Activated CD8-positive, alpha-beta memory T cell treated with anti-CD3 and anti-CD28 coated beads for 24 hours (primary cell): ENCODE measurements around the gene TENM4.

Experiments used
- DNase-seq: peaks from one replicate; pipeline ENCODE4 v3.0.0-alpha.2; 2020

The TENM4 gene

GRCh38 chr11:78714539-78714938 is 726.3 kb downstream of the TENM4 start:
- DNase-seq = no peak

DNA sequence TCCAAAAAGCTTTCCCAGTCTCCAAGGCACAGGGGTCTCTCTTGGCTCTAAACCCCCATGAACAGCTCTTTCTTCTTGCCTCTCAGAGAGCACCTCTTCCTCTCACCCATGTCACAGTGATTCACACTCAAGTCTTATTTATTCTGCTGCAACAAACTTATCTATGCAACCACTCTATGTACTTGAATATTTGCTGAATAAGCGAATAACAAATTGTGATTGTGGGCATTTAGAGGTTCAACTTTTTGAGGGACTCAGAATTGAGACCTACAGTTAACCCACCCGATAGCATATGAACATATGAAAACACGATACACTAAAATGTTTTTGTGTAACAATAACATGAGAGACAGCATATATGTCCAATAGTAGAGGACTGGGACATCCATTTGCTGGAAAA is 729.1 kb downstream of the TENM4 start:
- DNase-seq = no peak

DNA sequence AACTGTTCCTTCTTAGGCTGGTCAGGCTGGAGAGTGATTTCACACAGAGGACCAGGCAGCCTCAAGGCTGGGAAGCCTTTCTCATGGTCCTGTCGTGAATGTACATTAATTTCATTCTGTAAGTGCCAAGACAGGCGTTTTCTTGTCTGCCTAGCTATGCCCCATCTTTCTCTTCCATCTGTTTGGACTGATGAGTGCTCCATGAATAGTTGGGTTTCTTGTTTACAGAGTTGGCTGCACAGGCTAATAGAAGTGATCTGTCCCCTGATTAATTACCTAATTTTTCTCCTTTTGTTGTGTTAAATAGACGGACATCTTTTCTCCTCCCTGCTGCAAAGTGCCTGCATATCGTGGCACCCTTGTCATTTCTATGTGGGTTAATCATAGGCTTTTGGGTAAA is 730.4 kb downstream of the TENM4 start:
- no peak for DNase-seq

DNA sequence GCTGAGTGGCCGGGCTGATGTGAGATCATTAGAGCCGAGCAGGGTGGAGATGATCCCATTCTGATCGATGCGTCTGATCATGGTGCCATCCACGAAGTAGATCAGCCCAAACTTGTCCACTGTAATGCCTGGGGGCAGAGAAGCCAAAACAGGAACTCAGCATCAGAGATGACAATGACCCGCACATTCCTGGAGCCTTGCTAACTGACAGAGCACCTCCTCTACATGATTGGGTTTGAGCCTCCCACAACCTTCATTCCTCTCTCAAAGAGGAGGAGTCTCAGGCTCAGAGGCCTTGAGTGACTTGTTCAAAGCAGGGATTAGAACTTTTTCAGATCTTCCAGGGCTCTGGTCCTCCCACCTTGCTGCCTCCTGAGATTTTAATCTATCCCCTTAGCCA is 732.4 kb downstream of the TENM4 start:
- DNase-seq = no peak

DNA sequence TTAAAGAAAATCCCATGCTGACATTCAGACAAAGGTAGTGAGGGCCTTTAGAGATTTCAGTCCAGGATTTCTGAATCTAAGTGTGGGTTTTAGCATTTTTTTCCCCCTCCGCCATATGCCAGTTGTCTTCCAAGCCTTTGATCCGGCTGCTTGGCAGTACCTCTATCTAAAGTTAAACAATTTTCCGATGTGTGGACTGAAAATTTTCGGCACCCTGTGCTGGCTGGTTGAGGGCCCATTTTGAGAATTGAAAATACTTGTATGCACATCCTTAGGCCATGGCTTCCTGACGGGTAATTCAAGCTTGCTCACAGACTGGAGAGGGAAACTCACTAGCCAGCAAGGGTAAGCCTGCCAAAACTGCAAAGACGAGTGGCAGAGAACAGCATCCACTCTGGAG is 734.3 kb downstream of the TENM4 start:
- no peak for DNase-seq

DNA sequence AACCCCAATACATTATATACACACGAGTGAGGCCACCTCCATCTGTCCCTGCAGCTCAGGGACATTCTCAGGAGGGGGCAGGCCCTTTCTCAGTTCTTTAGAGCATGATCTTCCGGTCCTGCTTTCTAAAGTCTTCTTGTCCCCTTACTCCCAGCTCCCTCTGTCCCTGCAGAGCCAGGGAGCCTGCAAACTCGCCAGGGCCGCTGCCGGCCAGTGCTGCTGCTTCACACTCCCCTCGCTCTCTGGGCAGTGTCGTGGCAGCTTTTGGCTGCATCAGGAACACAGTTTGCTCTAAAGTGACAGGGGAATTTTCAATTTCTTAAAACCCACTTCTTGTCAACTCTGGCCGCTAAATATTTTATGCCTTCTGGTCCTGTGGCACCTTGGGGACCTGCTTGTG is 736.0 kb downstream of the TENM4 start:
- DNase-seq = no peak

GRCh38 chr11:78699609-78700135 is 741.2 kb downstream of the TENM4 start:
- DNase-seq = no peak

GRCh38 chr11:78698612-78699011 is 742.2 kb downstream of the TENM4 start:
- DNase-seq = no peak

DNA sequence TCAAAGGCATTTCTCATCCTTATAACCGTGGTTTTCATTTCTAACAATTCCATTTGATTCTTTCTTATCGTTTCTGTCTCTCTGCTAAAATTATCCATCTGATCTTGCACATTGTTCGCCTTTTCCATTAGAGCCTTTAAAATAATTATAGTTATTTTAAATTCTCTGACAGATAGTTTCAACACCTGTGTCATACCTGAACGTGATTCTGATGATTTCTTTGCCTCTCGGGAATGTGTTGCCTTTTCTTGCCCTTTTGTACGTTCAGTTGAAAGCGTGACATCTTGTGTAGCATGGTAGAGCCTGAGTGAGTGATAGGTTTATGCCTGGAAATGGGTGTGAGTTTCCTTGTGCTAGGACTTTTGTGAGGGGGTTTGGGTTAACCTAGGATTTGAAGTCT is 744.7 kb downstream of the TENM4 start:
- DNase-seq = no peak

- DNase-seq = no peak
Measured at GRCh38 chr11:78694152-78694551, 746.7 kb downstream of the TENM4 start.

GRCh38 chr11:78691215-78691614 is 749.6 kb downstream of the TENM4 start:
- DNase-seq = no peak

GRCh38 chr11:78690352-78690987 is 750.4 kb downstream of the TENM4 start:
- DNase-seq = no peak

- no peak for DNase-seq
Measured at GRCh38 chr11:78689585-78690153, 751.2 kb downstream of the TENM4 start.

- no peak for DNase-seq
Measured at GRCh38 chr11:78689101-78689500, 751.7 kb downstream of the TENM4 start.

DNA sequence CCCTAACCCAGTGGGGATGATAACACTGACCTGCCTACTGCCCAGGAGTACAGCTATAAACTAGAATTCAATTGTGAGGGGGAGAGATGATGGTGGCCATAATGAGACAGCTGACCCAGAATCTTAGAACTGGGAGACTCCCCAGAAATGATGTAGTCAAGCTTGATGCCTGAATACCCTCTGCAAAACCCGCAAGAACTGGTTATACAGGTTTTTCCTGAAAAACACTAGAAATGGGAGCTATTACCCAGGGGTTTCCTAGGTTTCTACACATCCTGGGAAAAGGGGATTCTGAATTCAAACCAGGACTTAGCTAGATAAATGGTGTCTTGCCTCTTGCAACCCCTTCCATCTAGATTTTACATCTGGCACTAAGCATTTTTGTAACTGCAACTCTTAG is 752.4 kb downstream of the TENM4 start:
- DNase-seq = no peak

DNA sequence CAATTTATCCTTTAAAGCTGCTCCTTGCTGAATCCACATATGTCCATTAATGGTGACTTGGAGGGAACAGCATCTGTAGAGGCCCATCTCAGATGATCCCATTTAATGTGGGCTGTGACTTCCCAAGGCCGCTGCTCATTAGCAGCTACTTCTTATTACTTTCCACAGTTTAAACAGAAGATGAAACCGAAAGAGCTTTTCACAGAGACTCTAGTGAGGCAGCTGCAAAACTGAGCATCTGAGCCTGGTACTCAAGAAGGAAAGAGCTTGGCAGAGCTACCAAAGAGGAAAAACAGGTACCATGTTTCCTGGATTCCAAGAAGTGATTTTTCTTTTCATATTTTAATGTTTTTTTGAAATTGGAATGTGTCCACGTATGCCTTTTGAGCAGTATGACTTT is 755.7 kb downstream of the TENM4 start:
- DNase-seq = no peak

DNA sequence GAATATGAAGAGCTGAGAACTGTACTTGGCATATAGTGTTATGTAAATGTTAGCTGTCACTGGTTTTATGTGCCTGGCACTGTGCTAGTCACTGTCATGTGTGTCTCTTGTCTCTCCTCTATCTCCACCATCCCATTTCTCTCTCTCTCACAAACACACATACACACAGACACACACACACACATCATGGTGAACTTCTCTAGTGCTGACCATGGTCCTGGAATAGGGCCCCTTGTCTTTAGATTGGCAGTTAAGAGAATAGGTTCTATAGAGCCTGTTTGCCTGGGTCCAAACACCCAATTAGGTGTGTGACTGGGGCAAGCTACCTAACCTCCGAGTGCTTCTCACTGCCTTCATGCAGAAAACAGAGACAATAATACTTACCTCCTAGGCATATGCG is 756.5 kb downstream of the TENM4 start:
- no peak for DNase-seq

DNA sequence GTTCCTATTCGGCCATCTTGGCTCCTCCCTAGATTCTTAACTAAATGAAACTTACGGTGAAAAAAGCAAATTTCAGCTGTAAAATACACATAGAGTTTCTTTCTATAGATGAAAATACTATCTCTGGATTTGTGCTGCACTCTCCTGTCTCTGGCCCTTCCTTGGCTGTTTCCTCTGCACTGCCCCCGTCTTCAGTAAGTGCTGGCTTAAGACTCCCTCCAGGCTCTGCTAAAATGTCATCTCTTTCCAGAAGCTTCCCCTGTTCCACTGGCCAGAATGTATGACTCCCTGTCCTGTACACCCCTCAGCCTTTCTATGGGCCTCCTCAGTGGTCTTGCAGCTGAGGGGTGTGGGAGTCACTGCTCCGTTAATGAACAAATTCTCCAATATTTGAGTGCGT is 757.1 kb downstream of the TENM4 start:
- DNase-seq = no peak

DNA sequence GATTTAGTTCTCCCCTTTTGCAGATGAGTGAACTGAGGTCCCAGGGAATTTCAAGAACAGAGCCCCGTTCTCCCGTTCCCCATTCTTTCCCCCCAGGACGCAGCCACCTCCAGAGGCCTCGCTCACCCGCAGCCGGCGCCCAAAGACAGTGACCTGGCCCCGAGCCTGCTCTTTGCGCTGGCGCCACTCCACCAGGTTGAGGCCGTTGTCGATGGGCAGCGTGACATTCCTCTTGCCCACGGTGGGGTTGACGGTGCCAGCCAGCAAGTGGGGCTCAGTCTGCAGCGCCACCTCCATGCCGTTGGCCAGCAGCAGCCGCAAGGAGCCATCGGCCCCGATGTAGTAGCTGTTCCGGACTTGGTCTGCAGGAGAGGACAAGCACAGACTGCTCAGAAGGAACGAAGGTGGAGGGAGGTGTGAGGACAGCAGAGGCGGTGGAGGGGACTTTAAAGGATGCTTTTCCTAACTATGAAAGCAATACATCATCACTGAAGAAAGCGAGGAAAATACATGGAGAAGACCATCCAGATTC is 764.7 kb downstream of the TENM4 start:
- no peak for DNase-seq

GRCh38 chr11:78672850-78673620 is 767.8 kb downstream of the TENM4 start:
- no peak for DNase-seq

DNA sequence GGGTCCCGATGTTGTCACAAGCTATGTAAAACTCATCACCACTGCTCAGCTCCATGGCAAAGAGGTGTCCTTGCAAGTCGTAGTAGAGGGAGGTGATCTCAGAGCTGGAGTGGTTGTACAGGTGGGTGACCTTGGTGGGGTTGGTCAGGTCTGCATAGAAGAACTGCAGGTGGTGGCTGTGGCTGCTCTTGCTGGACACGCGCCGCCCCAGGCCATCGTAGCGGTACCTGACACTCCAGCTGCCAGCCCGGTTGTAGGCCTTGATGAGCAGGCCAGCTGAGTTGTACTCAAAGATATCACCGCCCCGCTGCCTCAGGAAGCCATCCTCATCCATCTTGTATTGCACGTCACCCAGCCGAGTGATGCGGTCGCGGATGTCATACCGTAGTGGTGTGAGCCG is 771.6 kb downstream of the TENM4 start:
- DNase-seq = no peak

DNA sequence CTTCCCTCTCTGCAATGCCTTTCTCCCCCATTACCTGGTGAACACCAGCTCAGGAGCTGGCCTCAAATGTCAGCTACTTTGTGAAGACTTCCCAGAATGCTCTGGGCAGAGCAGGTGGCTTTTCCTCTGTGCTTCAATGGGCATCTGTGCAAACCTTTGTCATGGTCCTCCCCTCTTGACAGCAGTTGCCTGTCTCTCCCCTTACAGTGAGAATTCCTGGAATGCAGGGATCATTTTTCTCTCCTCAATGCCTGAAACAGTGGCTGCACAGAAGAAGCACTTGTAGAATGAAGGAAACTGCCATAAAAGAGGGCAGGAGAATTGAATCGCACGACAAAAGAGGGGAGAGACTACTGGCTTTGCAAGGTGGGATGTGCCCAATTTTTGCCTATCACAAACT is 773.4 kb downstream of the TENM4 start:
- DNase-seq = no peak

GRCh38 chr11:78666675-78667160 is 774.1 kb downstream of the TENM4 start:
- DNase-seq = no peak

- DNase-seq = no peak
Measured at GRCh38 chr11:78664636-78665035, 776.2 kb downstream of the TENM4 start.
